Renal pelvis (tissue), 12 donors: ENCODE results near the gene TP53TG3. TPM values are rescaled to one million over a fixed set of nuclear protein-coding genes. Genes with fewer than 3 reads are reported as not detected.
"Not testable (repeated sequence)": the region's sequence is repeated elsewhere in the genome, so short reads cannot be mapped to it uniquely, and the experiment has no call there.

Experiments
- DNase-seq: peaks from one replicate; pipeline ENCODE4 v3.0.0-alpha.2; 2013
- long read RNA-seq, 16 experiments: transcript quantifications; one replicate each; lab custom pipeline, GENCODE V29; 2026
- polyA plus RNA-seq, 3 donors: library from polyadenylated mRNA; unstranded; fragments of 120-200 nt; gene quantifications; one replicate each; pipeline ENCODE4 v1.2.1, GENCODE V29; 2013; ENCODE audit not compliant: insufficient read length in 3 of 3

TP53TG3 gene, protein sequence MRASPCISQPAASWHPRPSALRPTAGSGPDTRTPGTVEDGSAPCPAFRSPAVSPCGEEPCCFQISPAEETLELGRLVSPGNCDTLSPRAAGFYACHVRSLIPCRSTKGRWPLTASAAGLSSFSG
- under 1 TPM in 1 of 3 donors, not detected in 2; 0.11 TPM for polyA plus RNA-seq
- long read RNA-seq, donor 1, result 0 reads
- long read RNA-seq, donor 2, result 0 reads
- long read RNA-seq, donor 3, result 0 reads
- long read RNA-seq, donor 4, result 0 reads
- long read RNA-seq, donor 5, result 0 reads
- long read RNA-seq, donor 6, result 0 reads
- long read RNA-seq, donor 7, result 0 reads
- long read RNA-seq, donor 8, result 0 reads
- long read RNA-seq, donor 9, result 0 reads
- long read RNA-seq, donor 10, result 0 reads
- long read RNA-seq, donor 11, result 0 reads
- long read RNA-seq, donor 12, result 0 reads
- long read RNA-seq, donor 13, result 0 reads
- long read RNA-seq, donor 14, result 0 reads
- long read RNA-seq, donor 15, result 0 reads
- long read RNA-seq, donor 16, result 0 reads

DNA sequence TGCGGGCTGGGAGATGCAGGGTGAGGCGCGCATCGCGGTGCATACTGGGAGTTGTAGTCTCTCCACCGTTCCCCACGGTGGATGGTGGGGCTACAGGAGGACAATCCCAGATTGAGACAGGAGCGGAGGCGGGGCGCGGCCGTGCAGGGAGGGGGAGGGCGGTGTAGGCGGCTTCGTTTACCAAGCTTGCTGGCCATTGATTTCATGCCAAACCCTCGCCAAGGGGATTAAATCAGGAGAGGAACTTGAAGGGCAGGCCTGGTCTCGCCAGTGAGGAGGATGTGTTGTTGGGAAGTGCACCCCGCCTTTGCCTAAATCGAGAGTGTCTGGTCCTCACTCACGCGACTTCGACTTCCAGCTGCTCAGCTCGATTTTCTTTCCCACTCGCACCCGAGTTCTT, at the start of gene TP53TG3:
Gene TP53TG3, minus strand, starts transcription at position 101 of the 400 bp plus-strand sequence. Its CDS starts 68 bp downstream, at position 33.
- DNase-seq, result not testable (repeated sequence)

- DNase-seq, result not testable (repeated sequence)
These were observed 25.1 kb downstream of the TP53TG3 start for GRCh38 chr16:32650876-32651275.

GRCh38 chr16:32647562-32647961, 28.4 kb downstream of the TP53TG3 start:
- not testable (repeated sequence) for DNase-seq

DNA sequence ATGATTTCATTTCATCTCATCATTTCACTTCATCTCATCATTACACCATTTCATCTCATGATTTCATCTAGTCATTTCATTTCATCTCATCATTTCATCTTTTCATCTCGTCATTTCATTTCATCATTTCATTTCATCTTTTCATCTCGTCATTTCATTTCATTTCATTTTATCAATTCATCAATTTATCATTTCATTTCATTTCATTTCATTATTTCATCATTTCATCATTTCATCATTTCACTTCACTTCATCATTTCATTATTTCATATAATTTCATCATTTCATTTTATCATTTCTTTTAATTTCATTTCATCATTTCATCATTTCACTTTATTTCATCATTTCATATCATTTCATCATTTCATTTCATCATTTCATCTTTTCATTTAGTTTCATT, 29.2 kb downstream of the TP53TG3 start:
- not testable (repeated sequence) for DNase-seq

DNA sequence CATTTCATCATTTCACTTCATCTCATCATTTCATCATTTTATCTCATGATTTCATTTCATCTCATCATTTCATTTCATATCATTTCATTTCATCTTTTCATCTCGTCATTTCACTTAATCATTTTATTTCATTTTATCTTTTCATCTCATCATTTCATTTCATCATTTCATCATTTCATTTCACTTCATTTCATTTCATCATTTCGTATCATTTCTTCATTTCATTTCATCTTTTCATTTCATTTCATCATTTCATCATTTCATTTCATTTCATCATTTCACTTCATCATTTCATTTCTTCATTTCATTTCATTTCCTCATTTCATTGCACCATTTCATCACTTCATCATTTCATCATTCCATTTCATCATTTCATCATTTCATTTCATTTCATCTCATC, 29.8 kb downstream of the TP53TG3 start:
- not testable (repeated sequence) for DNase-seq

DNA sequence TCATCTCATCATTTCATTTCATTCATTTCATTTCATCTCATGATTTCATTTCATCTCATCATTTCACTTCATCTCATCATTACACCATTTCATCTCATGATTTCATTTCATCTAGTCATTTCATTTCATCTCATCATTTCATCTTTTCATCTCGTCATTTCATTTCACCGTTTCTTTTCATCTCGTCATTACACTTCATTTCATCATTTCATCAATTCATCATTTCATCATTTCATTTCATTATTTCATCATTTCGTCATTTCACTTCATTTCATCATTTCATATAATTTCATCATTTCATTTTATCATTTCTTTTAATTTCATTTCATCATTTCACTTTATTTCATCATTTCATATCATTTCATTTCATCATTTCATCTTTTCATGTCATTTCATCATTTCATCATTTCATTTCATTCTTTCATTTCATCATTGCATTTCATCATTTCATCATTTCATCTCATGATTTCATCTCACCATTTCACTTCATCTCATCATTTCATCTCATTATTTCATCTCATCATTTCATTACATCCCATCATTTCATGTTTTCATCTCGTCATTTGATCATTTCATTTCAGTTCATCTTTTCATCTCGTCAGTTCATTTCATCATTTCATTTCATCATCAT, 30.6 kb downstream of the TP53TG3 start:
- not testable (repeated sequence) for DNase-seq

- DNase-seq, result not testable (repeated sequence)
These were observed 31.2 kb downstream of the TP53TG3 start for GRCh38 chr16:32644715-32645114.

- DNase-seq, result not testable (repeated sequence)
These were observed 38.4 kb downstream of the TP53TG3 start for GRCh38 chr16:32637614-32638013.

DNA sequence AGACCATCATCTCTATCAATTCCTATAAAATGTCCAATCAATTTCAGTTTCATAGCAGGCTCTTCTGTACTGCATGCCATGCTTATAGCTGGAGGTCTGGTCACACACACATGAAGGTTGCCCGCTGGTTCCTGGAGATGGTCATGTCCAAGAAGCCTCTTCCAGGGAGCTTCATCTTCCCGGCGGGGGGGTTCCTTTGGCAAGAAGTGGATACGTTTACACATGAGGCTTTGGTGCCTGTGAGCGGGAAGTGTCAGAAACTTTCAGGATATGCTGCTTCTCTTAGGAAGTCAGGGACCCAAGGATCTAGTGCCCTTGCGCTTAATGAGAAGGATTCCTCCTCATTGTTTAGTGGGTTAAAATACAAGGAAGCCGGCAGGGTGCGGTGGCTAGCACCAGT, 43.9 kb downstream of the TP53TG3 start:
- DNase-seq, result not testable (repeated sequence)
